Stimulated activated memory B cell treated with anti-CD40 and anti-IgM and Interleukin-4, amounts not matched to agents 10 μg/mL and 1 μg/mL and 100 μg/mL, for 72 hours (primary cell): ENCODE data around the gene MTREX.
A peak's percentile ranks its signal among the peaks of the same experiment; 100 is the strongest.

Experiments used
- ATAC-seq: fragments of 150-1000 bp; cut with Tn5 transposase; 2 replicates; pipeline ENCODE4 v1.10.0; 2021
- H3K27ac Mint-ChIP-seq: one replicate; pipeline ENCODE4 v1.8.0; 2022; ENCODE audit warnings: mild to moderate bottlenecking, mixed read lengths
- H3K27me3 Mint-ChIP-seq: one replicate; pipeline ENCODE4 v1.8.0; 2022; ENCODE audit warnings: mixed read lengths
- H3K36me3 Mint-ChIP-seq: one replicate; pipeline ENCODE4 v1.8.0; 2022; ENCODE audit warnings: mixed read lengths
- H3K4me1 Mint-ChIP-seq: one replicate; pipeline ENCODE4 v1.8.0; 2022; ENCODE audit warnings: mixed read lengths
- H3K4me3 Mint-ChIP-seq: one replicate; pipeline ENCODE4 v1.8.0; 2022; ENCODE audit warnings: mild to moderate bottlenecking, moderate library complexity, mixed read lengths
- H3K9me3 Mint-ChIP-seq: one replicate; pipeline ENCODE4 v1.8.0; 2022; ENCODE audit warnings: mixed read lengths

Gene MTREX

GRCh38 chr5:55307383-55308253 lies at the start of gene MTREX, which contains the start of gene DHX29:
TSS of gene MTREX (plus strand) at chr5:55307989. CDS start at chr5:55308014, 25 bp downstream.
TSS of gene DHX29 (minus strand) at chr5:55307694. CDS start at chr5:55307573, 121 bp downstream.
- Mint-ChIP-seq H3K36me3 (peaks cover 14% of the 10 kb centered on the region), H3K27me3 (no peaks in the 10 kb centered on the region), H3K27ac (no peak within 1 kb of the TSS), H3K9me3 (peaks cover 3% of the 10 kb centered on the region), H3K4me1 (peaks cover 31% of the 10 kb centered on the region), H3K4me3 (no peak within 1 kb of the TSS)
- peak; percentile 97 for ATAC-seq

GRCh38 chr5:55258339-55258738 lies 49.5 kb upstream of the MTREX start:
- H3K9me3 Mint-ChIP-seq: no peaks in the 10 kb centered on the region
- no peaks in the 10 kb centered on the region for H3K27me3 Mint-ChIP-seq
- H3K36me3 Mint-ChIP-seq: peaks cover 43% of the 10 kb centered on the region
- H3K4me1 Mint-ChIP-seq: no peaks in the 10 kb centered on the region
- no peak overlapping the region for H3K4me3 Mint-ChIP-seq
- ATAC-seq: no peak
- no peak overlapping the region for H3K27ac Mint-ChIP-seq

GRCh38 chr5:55276771-55277170 lies 31.0 kb upstream of the MTREX start:
- Mint-ChIP-seq H3K27me3 (no peaks in the 10 kb centered on the region), H3K9me3 (no peaks in the 10 kb centered on the region), H3K36me3 (peaks cover 67% of the 10 kb centered on the region), H3K27ac (no peak overlapping the region), H3K4me1 (no peaks in the 10 kb centered on the region), H3K4me3 (no peak overlapping the region)
- no peak for ATAC-seq

GRCh38 chr5:55278778-55279177 lies 29.0 kb upstream of the MTREX start:
- H3K9me3 Mint-ChIP-seq: no peaks in the 10 kb centered on the region
- H3K4me3 Mint-ChIP-seq: no peak overlapping the region
- H3K36me3 Mint-ChIP-seq: peaks cover 65% of the 10 kb centered on the region
- no peak for ATAC-seq
- no peaks in the 10 kb centered on the region for H3K27me3 Mint-ChIP-seq
- no peak overlapping the region for H3K27ac Mint-ChIP-seq
- no peaks in the 10 kb centered on the region for H3K4me1 Mint-ChIP-seq

GRCh38 chr5:55286411-55286933 lies 21.3 kb upstream of the MTREX start:
- Mint-ChIP-seq H3K4me3 (no peak overlapping the region), H3K27me3 (no peaks in the 10 kb centered on the region), H3K9me3 (no peaks in the 10 kb centered on the region), H3K4me1 (no peaks in the 10 kb centered on the region), H3K27ac (no peak overlapping the region), H3K36me3 (peaks cover 52% of the 10 kb centered on the region)
- no peak for ATAC-seq

- H3K27me3 Mint-ChIP-seq: no peaks in the 10 kb centered on the region
- H3K36me3 Mint-ChIP-seq: peaks cover 75% of the 10 kb centered on the region
- H3K4me3 Mint-ChIP-seq: no peak overlapping the region
- no peaks in the 10 kb centered on the region for H3K9me3 Mint-ChIP-seq
- no peak for ATAC-seq
- H3K4me1 Mint-ChIP-seq: no peaks in the 10 kb centered on the region
- no peak overlapping the region for H3K27ac Mint-ChIP-seq
These were observed 18.0 kb upstream of the MTREX start for GRCh38 chr5:55289808-55290207.

- Mint-ChIP-seq H3K27ac (no peak overlapping the region), H3K36me3 (peaks cover 73% of the 10 kb centered on the region), H3K27me3 (no peaks in the 10 kb centered on the region)
These were observed 16.8 kb upstream of the MTREX start for GRCh38 chr5:55290991-55291390.

GRCh38 chr5:55294935-55295334 lies 12.9 kb upstream of the MTREX start:
- peaks cover 64% of the 10 kb centered on the region for H3K36me3 Mint-ChIP-seq
- H3K4me1 Mint-ChIP-seq: no peaks in the 10 kb centered on the region
- no peaks in the 10 kb centered on the region for H3K9me3 Mint-ChIP-seq
- H3K4me3 Mint-ChIP-seq: no peak overlapping the region
- ATAC-seq: no peak
- H3K27me3 Mint-ChIP-seq: no peaks in the 10 kb centered on the region
- no peak overlapping the region for H3K27ac Mint-ChIP-seq

More at GRCh38 chr5:55290991-55291390, 16.8 kb upstream of the MTREX start:
- no peaks in the 10 kb centered on the region for H3K9me3 Mint-ChIP-seq
- H3K4me3 Mint-ChIP-seq: no peak overlapping the region
- no peak for ATAC-seq
- no peaks in the 10 kb centered on the region for H3K4me1 Mint-ChIP-seq

GRCh38 chr5:55300890-55301289 lies 6.9 kb upstream of the MTREX start:
- no peak overlapping the region for H3K27ac Mint-ChIP-seq
- ATAC-seq: no peak
- H3K4me3 Mint-ChIP-seq: no peak overlapping the region

GRCh38 chr5:55303238-55303690 lies 4.5 kb upstream of the MTREX start:
- peak overlapping the region; percentile 66 for H3K27ac Mint-ChIP-seq
- H3K27me3 Mint-ChIP-seq: no peaks in the 10 kb centered on the region
- no peak for ATAC-seq
- peaks cover 8% of the 10 kb centered on the region for H3K36me3 Mint-ChIP-seq
- H3K4me1 Mint-ChIP-seq: peaks cover 15% of the 10 kb centered on the region
- H3K9me3 Mint-ChIP-seq: peaks cover 3% of the 10 kb centered on the region
- no peak overlapping the region for H3K4me3 Mint-ChIP-seq

More at GRCh38 chr5:55300890-55301289, 6.9 kb upstream of the MTREX start:
- H3K36me3 Mint-ChIP-seq: peaks cover 21% of the 10 kb centered on the region
- H3K27me3 Mint-ChIP-seq: no peaks in the 10 kb centered on the region
- H3K9me3 Mint-ChIP-seq: peaks cover 3% of the 10 kb centered on the region
- peaks cover 15% of the 10 kb centered on the region for H3K4me1 Mint-ChIP-seq

- H3K9me3 Mint-ChIP-seq: peaks cover 3% of the 10 kb centered on the region
- H3K27ac Mint-ChIP-seq: no peak overlapping the region
- no peaks in the 10 kb centered on the region for H3K27me3 Mint-ChIP-seq
- peaks cover 15% of the 10 kb centered on the region for H3K4me1 Mint-ChIP-seq
- H3K4me3 Mint-ChIP-seq: no peak overlapping the region
- no peak for ATAC-seq
- H3K36me3 Mint-ChIP-seq: peaks cover 8% of the 10 kb centered on the region
These were observed 3.2 kb upstream of the MTREX start for GRCh38 chr5:55304584-55304983.

GRCh38 chr5:55305345-55305744 lies 2.4 kb upstream of the MTREX start:
- H3K9me3 Mint-ChIP-seq: peaks cover 3% of the 10 kb centered on the region
- ATAC-seq: no peak
- peaks cover 15% of the 10 kb centered on the region for H3K4me1 Mint-ChIP-seq
- peaks cover 8% of the 10 kb centered on the region for H3K36me3 Mint-ChIP-seq
- H3K27ac Mint-ChIP-seq: no peak overlapping the region
- no peak overlapping the region for H3K4me3 Mint-ChIP-seq
- no peaks in the 10 kb centered on the region for H3K27me3 Mint-ChIP-seq

- Mint-ChIP-seq H3K27me3 (no peaks in the 10 kb centered on the region), H3K9me3 (peaks cover 3% of the 10 kb centered on the region), H3K4me3 (no peak overlapping the region), H3K27ac (no peak overlapping the region), H3K4me1 (peaks cover 26% of the 10 kb centered on the region), H3K36me3 (peaks cover 14% of the 10 kb centered on the region)
- ATAC-seq: no peak
These were observed 977 bp upstream of the MTREX start for GRCh38 chr5:55306641-55307382.

- no peaks in the 10 kb centered on the region for H3K27me3 Mint-ChIP-seq
- no peak overlapping the region for H3K27ac Mint-ChIP-seq
- peak; percentile 34 for ATAC-seq
- H3K9me3 Mint-ChIP-seq: peaks cover 3% of the 10 kb centered on the region
- peaks cover 29% of the 10 kb centered on the region for H3K4me1 Mint-ChIP-seq
- H3K4me3 Mint-ChIP-seq: no peak overlapping the region
- H3K36me3 Mint-ChIP-seq: peaks cover 12% of the 10 kb centered on the region
These were observed 556 bp downstream of the MTREX start for GRCh38 chr5:55308254-55308836.
